Body of pancreas (tissue), 4 donors: Measurements from ENCODE around the gene IL3. TPM values are rescaled to one million over a fixed set of nuclear protein-coding genes. Genes with fewer than 3 reads are reported as not detected.

Experiments used
- ATAC-seq: fragments of 150-250 bp; one replicate; pipeline ENCODE4 v1.9.1; 2016
- DNase-seq, 4 donors: peaks; one replicate each; pipeline ENCODE4 v3.0.0-alpha.2; 2019
- H3K27ac ChIP-seq, 4 donors: fragments of 200-600 bp; sonication (generic); 1 replicate in 3 of 4; 2 replicates in 1 of 4; pipeline versions ENCODE4 v1.5.1 to v1.6.1; 2016 to 2019; ENCODE audit warnings: mild to moderate bottlenecking in 1 of 4, mixed read lengths in 1 of 4, moderate library complexity in 1 of 4
- H3K27me3 ChIP-seq, 2 donors: fragments of 200-600 bp; sonication (generic); one replicate each; pipeline ENCODE4 v1.6.0; 2016; ENCODE audit warnings: mild to moderate bottlenecking in 1 of 2
- H3K36me3 ChIP-seq, 2 donors: fragments of 200-600 bp; sonication (generic); replicated peaks in 1 of 2; 2 replicates each; pipeline ENCODE4 v1.5.1; 2016; ENCODE audit warnings: low read depth in 2 of 2; ENCODE audit not compliant: insufficient read depth in 1 of 2
- H3K4me1 ChIP-seq: fragments of 200-600 bp; sonication (generic); one replicate; pipeline ENCODE4 v1.6.0; 2016
- H3K4me3 ChIP-seq, 2 donors: fragments of 200-600 bp; sonication (generic); 1 replicate in 1 of 2; 2 replicates in 1 of 2; pipeline ENCODE4 v1.5.1; 2016 to 2019
- H3K9me3 ChIP-seq, 3 donors: fragments of 200-600 bp; sonication (generic); 1 replicate in 2 of 3; 2 replicates in 1 of 3; pipeline ENCODE4 v1.5.1; 2016
- POLR2A ChIP-seq, 3 donors: fragments of 450-650 bp; IDR thresholded peaks; one replicate each; pipeline ENCODE4 v1.6.1; 2016; ENCODE audit warnings: antibody characterized with exemption in 3 of 3, mild to moderate bottlenecking in 2 of 3
- WGBS, 2 donors: methylation state at CpG; one replicate each; pipeline ENCODE4 v1.1.5; 2017; 5-methylcytosine and 5-hydroxymethylcytosine counted together
- intact Hi-C: fragments of 100-400 bp; cut with DNase I; formaldehyde crosslinking; loops from one replicate; pipeline ENCODE4 v1.15.1; 2023
- total RNA-seq, 2 donors: library from RNA; depleted of rRNA; stranded (reverse); fragments of >200 nt; gene quantifications; one replicate each; pipeline ENCODE4 v1.1.0, GENCODE V29; 2016
- TF ChIP-seq, protein P1 (sequence below), 7 experiments: fragments of 450-650 bp in 4 of 7; fragments of 200-600 bp in 3 of 7; sonication (generic) in 3 of 7; IDR thresholded peaks; one replicate each; pipeline ENCODE4 v1.5.1; 2016 to 2019; ENCODE audit warnings: antibody characterized with exemption in 7 of 7

Gene IL3
- total RNA-seq, 2 donors from 2014 or later: not detected

DNA sequence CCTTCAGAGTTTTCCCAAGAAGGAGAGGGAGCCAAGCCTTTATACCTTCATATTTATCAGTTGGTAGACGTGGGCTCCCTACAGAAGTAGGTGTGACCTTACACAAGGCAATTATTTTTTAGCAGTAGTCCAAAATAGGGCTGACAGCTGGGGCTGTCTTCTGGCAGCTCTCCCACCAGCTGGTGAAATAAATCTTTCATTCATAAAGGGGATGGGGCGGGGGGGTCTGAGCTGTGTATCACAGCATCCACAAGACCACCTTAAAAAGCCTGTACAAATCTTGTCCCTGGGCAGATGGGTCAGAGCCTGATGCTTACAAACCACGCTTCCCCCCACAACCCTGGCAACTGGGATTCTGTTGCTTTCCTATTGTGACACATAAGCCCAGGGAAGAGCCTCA, 32.8 kb downstream of the IL3 start:
- Histone ChIP-seq H3K36me3 (no peaks in the 10 kb centered on the region), H3K4me3 (no peak overlapping the region), H3K4me1 (no peaks in the 10 kb centered on the region), H3K27ac (no peak overlapping the region), H3K27me3 (no peaks in the 10 kb centered on the region), H3K9me3 (no peaks in the 10 kb centered on the region)
- DNase-seq (no peak), ATAC-seq (no peak)
- WGBS, 2 donors: 37 to 69% methylated on average over 3 of the region's 3 CpGs
- TF ChIP-seq, protein P1, sequence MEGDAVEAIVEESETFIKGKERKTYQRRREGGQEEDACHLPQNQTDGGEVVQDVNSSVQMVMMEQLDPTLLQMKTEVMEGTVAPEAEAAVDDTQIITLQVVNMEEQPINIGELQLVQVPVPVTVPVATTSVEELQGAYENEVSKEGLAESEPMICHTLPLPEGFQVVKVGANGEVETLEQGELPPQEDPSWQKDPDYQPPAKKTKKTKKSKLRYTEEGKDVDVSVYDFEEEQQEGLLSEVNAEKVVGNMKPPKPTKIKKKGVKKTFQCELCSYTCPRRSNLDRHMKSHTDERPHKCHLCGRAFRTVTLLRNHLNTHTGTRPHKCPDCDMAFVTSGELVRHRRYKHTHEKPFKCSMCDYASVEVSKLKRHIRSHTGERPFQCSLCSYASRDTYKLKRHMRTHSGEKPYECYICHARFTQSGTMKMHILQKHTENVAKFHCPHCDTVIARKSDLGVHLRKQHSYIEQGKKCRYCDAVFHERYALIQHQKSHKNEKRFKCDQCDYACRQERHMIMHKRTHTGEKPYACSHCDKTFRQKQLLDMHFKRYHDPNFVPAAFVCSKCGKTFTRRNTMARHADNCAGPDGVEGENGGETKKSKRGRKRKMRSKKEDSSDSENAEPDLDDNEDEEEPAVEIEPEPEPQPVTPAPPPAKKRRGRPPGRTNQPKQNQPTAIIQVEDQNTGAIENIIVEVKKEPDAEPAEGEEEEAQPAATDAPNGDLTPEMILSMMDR (IDR thresholded peaks at IDR 0.05): no peak
- TF ChIP-seq POLR2A (IDR thresholded peaks at IDR 0.05): no peak
- intact Hi-C loops: no loop called here

DNA sequence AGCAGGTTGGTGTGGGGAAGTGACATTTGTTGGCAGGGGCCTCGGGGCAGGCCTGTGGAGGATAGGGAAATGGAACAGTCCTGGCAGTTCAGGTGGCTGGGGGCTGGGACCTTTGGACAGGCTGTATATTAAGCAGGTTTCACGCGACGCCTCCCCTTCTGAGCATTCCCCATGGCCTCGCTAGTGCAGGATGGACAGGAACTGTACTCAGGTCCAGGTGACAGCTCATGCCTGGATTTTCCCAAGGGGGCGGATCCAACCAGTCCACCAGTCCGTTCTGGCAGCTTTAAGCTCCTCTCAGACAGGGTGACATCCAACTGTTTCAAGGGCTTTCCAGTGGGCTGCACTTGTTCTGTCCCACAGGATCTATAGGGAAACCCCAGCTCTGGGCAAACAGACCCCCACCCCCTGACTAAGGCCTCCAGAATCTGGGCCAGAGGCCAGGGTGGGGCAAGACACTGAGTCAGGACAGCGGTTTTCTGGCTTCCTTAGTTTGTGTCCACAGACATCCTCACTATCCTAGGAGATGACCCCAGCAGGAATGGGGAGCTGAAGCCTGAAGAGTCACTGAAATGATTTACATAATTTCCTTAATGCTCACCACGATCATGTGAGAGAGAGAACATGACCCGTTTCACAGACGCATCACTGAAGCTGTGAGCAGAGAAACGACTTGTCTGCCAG, 34.1 kb downstream of the IL3 start:
- Histone ChIP-seq H3K4me1 (no peaks in the 10 kb centered on the region), H3K27ac (no peak overlapping the region), H3K27me3 (no peaks in the 10 kb centered on the region), H3K36me3 (no peaks in the 10 kb centered on the region), H3K9me3 (no peaks in the 10 kb centered on the region), H3K4me3 (no peak overlapping the region)
- 51 to 64% methylated on average over 8 to 12 of the region's 12 CpGs for WGBS, 2 donors
- TF ChIP-seq, protein P1 (IDR thresholded peaks at IDR 0.05): no peak
- TF ChIP-seq POLR2A (IDR thresholded peaks at IDR 0.05): no peak
- DNase-seq (peak in 1 of 4 donors; percentile 19), ATAC-seq (no peak)
- intact Hi-C loops: no loop called here

DNA sequence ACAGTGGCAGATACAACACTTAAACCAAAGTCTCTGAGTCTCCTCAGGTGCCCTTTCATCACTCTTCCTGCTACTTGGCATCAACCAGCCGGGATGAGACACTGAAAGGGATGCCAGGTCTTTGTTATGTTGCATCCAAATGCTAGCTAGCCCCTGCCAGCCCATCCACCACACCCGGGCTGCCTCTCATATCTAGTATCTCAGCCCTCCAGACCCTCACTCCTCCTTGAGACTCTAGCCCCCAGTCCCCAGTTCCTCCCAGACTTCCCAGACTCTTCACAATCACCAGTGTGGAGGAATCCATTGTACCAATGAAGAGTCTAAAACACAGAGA, 34.6 kb downstream of the IL3 start:
- ATAC-seq: no peak

DNA sequence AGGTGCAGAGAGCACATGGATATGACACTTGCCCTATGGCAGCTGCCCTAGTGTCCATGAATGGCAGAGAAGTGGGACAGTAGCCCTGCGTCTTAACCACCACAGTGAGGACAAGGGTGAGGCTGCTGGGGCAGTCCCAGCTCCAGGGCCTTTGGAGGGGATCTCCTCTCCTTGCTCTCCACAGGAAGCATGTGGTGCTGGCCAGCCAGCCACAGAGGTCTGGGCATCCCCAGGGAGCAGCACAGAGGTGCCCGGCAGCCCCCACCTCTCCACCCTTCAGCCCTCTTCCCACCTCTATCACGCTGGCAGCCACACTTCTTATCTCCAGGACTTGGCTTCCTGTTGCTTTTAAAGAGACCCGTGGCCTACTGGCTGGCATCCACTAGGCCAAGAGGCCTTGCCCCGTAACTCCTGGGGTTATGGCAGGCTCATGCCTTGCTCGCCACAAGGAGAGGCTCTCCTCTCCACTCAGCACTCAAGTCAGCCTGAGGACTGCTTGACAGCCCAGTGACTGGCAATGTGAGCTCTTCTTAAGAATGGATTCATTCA, 35.0 kb downstream of the IL3 start:
- DNase-seq: no peak
- no peak overlapping the region for H3K27ac ChIP-seq
- WGBS, 2 donors: 55 to 66% methylated on average over 3 to 6 of the region's 6 CpGs
- no peaks in the 10 kb centered on the region for H3K4me1 ChIP-seq
- TF ChIP-seq, protein P1 (IDR thresholded peaks at IDR 0.05): no peak
- TF ChIP-seq POLR2A (IDR thresholded peaks at IDR 0.05): no peak
- intact Hi-C loops: no loop called here
- no peak for ATAC-seq
- H3K9me3 ChIP-seq: no peaks in the 10 kb centered on the region
- H3K27me3 ChIP-seq: no peaks in the 10 kb centered on the region
- no peak overlapping the region for H3K4me3 ChIP-seq
- no peaks in the 10 kb centered on the region for H3K36me3 ChIP-seq

More for the DNA sequence above, 34.6 kb downstream of the IL3 start:
- H3K9me3 ChIP-seq: no peaks in the 10 kb centered on the region
- no peaks in the 10 kb centered on the region for H3K27me3 ChIP-seq
- H3K4me1 ChIP-seq: no peaks in the 10 kb centered on the region
- whole genome bisulfite sequencing, 2 donors: 68 to 70% methylated on average over 2 of the region's 2 CpGs
- no peak for TF ChIP-seq POLR2A (IDR thresholded peaks at IDR 0.05)
- TF ChIP-seq, protein P1 (IDR thresholded peaks at IDR 0.05): no peak
- no peak overlapping the region for H3K27ac ChIP-seq
- no peak overlapping the region for H3K4me3 ChIP-seq
- H3K36me3 ChIP-seq: no peaks in the 10 kb centered on the region
- DNase-seq: no peak
- intact Hi-C loops: no loop called here

DNA sequence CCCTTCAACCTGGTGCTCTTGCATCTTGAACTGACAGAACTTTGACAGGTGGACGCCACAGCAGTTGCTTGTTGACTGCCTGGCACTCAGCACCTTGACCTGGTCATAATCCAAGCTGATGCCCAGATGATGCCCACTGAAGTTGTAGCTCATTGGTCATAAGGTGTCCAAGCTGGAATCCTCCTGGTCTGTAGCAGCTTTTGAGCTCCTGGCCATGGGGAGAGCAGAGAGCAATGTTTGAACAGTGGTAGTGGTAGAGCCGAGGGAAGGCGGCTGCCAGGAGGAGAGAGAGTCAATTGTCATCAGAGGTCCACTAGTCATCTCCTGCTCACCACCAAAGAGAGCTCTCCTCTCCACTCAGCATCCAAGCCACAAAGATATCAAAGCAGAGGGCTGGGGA, 36.4 kb downstream of the IL3 start:
- intact Hi-C loops: no loop called here
- no peaks in the 10 kb centered on the region for H3K4me1 ChIP-seq
- H3K27me3 ChIP-seq: no peaks in the 10 kb centered on the region
- 75 to 80% methylated on average over 3 of the region's 3 CpGs for WGBS, 2 donors
- H3K4me3 ChIP-seq: no peak overlapping the region
- H3K27ac ChIP-seq: no peak overlapping the region
- DNase-seq (no peak), ATAC-seq (no peak)
- TF ChIP-seq, protein P1 (IDR thresholded peaks at IDR 0.05): no peak
- no peak for TF ChIP-seq POLR2A (IDR thresholded peaks at IDR 0.05)
- no peaks in the 10 kb centered on the region for H3K9me3 ChIP-seq
- H3K36me3 ChIP-seq: no peaks in the 10 kb centered on the region
